ENCODE measurements around the gene KDM6B.

The KDM6B gene

DNA sequence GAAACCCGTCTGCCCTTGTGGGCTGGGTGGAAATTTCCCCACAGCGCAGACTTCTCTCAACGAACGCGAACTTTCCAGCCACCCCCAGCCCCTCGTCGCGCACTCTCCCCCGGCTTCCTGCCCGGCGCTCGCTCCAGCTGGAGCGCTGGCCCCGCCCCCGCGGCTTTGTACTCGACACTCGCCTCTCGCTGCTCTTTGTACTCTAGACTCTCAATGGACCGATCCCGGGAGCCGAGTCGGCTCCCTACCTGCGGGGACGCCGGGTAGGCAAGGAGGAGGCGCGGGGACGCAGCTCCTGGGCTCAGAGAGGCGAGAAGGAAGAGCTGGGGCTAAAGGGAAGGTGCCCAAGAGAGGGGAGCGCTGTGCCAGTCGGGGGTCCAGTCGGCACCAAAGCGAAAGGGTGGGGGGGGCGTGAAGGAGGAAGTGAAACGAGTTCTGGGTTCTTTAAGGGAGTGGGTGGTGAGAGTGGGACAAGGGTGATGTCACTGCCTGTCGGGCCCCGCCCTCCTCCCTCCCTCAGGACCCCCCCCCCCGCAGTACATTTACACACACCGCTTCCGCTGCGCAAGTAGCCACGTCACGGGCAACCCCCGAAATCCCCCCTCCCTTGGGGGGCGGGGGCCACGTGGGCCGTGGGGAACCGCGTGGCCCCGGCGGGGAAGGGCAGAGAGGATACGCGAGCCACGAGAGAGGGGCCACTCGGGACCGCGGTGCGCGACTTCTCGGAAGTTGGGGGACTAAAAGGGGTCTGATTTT is 9.7 kb downstream of the KDM6B start (continued):
- TF ChIP-seq, protein P1, sequence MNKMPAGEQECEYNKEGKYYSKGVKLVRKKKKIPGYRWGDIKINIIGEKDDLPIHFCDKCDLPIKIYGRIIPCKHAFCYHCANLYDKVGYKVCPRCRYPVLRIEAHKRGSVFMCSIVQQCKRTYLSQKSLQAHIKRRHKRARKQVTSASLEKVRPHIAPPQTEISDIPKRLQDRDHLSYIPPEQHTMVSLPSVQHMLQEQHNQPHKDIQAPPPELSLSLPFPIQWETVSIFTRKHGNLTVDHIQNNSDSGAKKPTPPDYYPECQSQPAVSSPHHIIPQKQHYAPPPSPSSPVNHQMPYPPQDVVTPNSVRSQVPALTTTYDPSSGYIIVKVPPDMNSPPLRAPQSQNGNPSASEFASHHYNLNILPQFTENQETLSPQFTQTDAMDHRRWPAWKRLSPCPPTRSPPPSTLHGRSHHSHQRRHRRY (tag by site-specific recombination; IDR thresholded peaks at IDR 0.05) = no peak
- TF ChIP-seq ZNF391 (tag by site-specific recombination; IDR thresholded peaks at IDR 0.05; ENCODE audit: borderline replicate concordance, low read depth) (0 out of 2 replicates have a peak, but pooled peaks have one; percentile 15), GLI4 (tag by site-specific recombination; IDR thresholded peaks at IDR 0.05) (no peak), ZBTB44 (tag by site-specific recombination; IDR thresholded peaks at IDR 0.05) (no peak), SP2 (tag by site-specific recombination; IDR thresholded peaks at IDR 0.05) (peak; percentile 60), ZNF610 (tag by site-specific recombination; IDR thresholded peaks at IDR 0.05; ENCODE audit: borderline replicate concordance) (no peak), MZF1 (tag by site-specific recombination; IDR thresholded peaks at IDR 0.05; ENCODE audit: borderline replicate concordance) (no peak), ZEB2 (tag by site-specific recombination; IDR thresholded peaks at IDR 0.05) (peak; percentile 78), IKZF3 (tag by site-specific recombination; IDR thresholded peaks at IDR 0.05) (peak; percentile 91), ZNF677 (tag by site-specific recombination; IDR thresholded peaks at IDR 0.05) (no peak), ZNF585B (tag by site-specific recombination; IDR thresholded peaks at IDR 0.05) (no peak), ZNF701 (tag by site-specific recombination; IDR thresholded peaks at IDR 0.05) (no peak), ZNF555 (tag by site-specific recombination; conservative IDR thresholded peaks at IDR 0.05) (no peak), GLIS1 (tag by site-specific recombination; IDR thresholded peaks at IDR 0.05) (peak; percentile 50; the same call in 1 of the 2 replicates), ZNF274 (IDR thresholded peaks at IDR 0.05; ENCODE audit: low read length) (no peak), ZNF274 (tag by site-specific recombination; IDR thresholded peaks at IDR 0.05; ENCODE audit: borderline replicate concordance) (no peak), ZNF785 (tag by site-specific recombination; IDR thresholded peaks at IDR 0.05) (no peak; the same call in 1 of the 2 replicates), ZFP37 (tag by site-specific recombination; IDR thresholded peaks at IDR 0.05) (no peak), ZSCAN23 (tag by site-specific recombination; IDR thresholded peaks at IDR 0.05) (no peak), ZNF416 (tag by site-specific recombination; IDR thresholded peaks at IDR 0.05) (no peak), ZNF658 (tag by site-specific recombination; IDR thresholded peaks at IDR 0.05) (no peak), KLF7 (tag by site-specific recombination; IDR thresholded peaks at IDR 0.05; ENCODE audit: borderline replicate concordance) (no peak), ZFP41 (tag by site-specific recombination; IDR thresholded peaks at IDR 0.05; ENCODE audit: borderline replicate concordance) (no peak), YY2 (tag by site-specific recombination; IDR thresholded peaks at IDR 0.05) (no peak), ZNF335 (tag by site-specific recombination; conservative IDR thresholded peaks at IDR 0.05) (peak; percentile 77; the same call in 1 of the 2 replicates), ZNF211 (tag by site-specific recombination; IDR thresholded peaks at IDR 0.05; ENCODE audit: low read depth) (no peak), ZNF707 (tag by site-specific recombination; IDR thresholded peaks at IDR 0.05) (no peak), ZNF529 (tag by site-specific recombination; IDR thresholded peaks at IDR 0.05; ENCODE audit: insufficient replicate concordance) (no peak), ZNF19 (tag by site-specific recombination; IDR thresholded peaks at IDR 0.05; ENCODE audit: low read depth) (no peak), ZNF366 (tag by site-specific recombination; conservative IDR thresholded peaks at IDR 0.05) (peak; percentile 72)
- TF ChIP-seq, protein P2, sequence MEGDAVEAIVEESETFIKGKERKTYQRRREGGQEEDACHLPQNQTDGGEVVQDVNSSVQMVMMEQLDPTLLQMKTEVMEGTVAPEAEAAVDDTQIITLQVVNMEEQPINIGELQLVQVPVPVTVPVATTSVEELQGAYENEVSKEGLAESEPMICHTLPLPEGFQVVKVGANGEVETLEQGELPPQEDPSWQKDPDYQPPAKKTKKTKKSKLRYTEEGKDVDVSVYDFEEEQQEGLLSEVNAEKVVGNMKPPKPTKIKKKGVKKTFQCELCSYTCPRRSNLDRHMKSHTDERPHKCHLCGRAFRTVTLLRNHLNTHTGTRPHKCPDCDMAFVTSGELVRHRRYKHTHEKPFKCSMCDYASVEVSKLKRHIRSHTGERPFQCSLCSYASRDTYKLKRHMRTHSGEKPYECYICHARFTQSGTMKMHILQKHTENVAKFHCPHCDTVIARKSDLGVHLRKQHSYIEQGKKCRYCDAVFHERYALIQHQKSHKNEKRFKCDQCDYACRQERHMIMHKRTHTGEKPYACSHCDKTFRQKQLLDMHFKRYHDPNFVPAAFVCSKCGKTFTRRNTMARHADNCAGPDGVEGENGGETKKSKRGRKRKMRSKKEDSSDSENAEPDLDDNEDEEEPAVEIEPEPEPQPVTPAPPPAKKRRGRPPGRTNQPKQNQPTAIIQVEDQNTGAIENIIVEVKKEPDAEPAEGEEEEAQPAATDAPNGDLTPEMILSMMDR (tag by site-specific recombination; IDR thresholded peaks at IDR 0.05) = no peak
- TF ChIP-seq, protein P3, sequence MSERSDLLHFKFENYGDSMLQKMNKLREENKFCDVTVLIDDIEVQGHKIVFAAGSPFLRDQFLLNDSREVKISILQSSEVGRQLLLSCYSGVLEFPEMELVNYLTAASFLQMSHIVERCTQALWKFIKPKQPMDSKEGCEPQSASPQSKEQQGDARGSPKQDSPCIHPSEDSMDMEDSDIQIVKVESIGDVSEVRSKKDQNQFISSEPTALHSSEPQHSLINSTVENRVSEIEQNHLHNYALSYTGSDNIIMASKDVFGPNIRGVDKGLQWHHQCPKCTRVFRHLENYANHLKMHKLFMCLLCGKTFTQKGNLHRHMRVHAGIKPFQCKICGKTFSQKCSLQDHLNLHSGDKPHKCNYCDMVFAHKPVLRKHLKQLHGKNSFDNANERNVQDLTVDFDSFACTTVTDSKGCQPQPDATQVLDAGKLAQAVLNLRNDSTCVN (tag by site-specific recombination; optimal IDR thresholded peaks at IDR 0.05) = peak; percentile 76
- TF ChIP-seq, protein P4, sequence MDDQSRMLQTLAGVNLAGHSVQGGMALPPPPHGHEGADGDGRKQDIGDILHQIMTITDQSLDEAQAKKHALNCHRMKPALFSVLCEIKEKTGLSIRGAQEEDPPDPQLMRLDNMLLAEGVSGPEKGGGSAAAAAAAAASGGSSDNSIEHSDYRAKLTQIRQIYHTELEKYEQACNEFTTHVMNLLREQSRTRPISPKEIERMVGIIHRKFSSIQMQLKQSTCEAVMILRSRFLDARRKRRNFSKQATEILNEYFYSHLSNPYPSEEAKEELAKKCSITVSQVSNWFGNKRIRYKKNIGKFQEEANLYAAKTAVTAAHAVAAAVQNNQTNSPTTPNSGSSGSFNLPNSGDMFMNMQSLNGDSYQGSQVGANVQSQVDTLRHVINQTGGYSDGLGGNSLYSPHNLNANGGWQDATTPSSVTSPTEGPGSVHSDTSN (CRISPR knock-in tag; IDR thresholded peaks at IDR 0.05) = no peak
